GM21786 (cell line): Measurements from ENCODE around the gene TEX13D.
"Not testable (repeated sequence)": the region's sequence is repeated elsewhere in the genome, so short reads cannot be mapped to it uniquely, and the experiment has no call there.

Experiments used
- ATAC-seq: cut with Tn5 transposase; IDR thresholded peaks from one replicate; pipeline ENCODE4 v1.9.1; 2021; ENCODE audit not compliant: unreplicated experiment

TEX13D gene

GRCh38 chrX:124332481-124333424 is at the start of gene TEX13D:
TEX13D (plus strand) TSS chrX:124332660; CDS start chrX:124332918, 258 bp downstream.
- ATAC-seq: no peak

- ATAC-seq: no peak
These were observed 43.0 kb upstream of the TEX13D start for GRCh38 chrX:124289443-124289842.

- no peak for ATAC-seq
These were observed 38.6 kb upstream of the TEX13D start for GRCh38 chrX:124293810-124294209.

GRCh38 chrX:124299323-124299722 is 33.1 kb upstream of the TEX13D start:
- not testable (repeated sequence) for ATAC-seq

- ATAC-seq: no peak
These were observed 32.1 kb upstream of the TEX13D start for GRCh38 chrX:124300405-124300804.

GRCh38 chrX:124307253-124307907 is 25.1 kb upstream of the TEX13D start:
- ATAC-seq: no peak

- ATAC-seq: no peak
These were observed 6.7 kb upstream of the TEX13D start for GRCh38 chrX:124325732-124326131.

GRCh38 chrX:124328765-124329164 is 3.7 kb upstream of the TEX13D start:
- ATAC-seq: no peak

GRCh38 chrX:124333862-124334261 is 1.4 kb downstream of the TEX13D start:
- ATAC-seq: peak; percentile 53

GRCh38 chrX:124334555-124334954 is 2.1 kb downstream of the TEX13D start:
- ATAC-seq: not testable (repeated sequence)

- ATAC-seq: no peak
These were observed 3.1 kb downstream of the TEX13D start for GRCh38 chrX:124335598-124335997.

GRCh38 chrX:124337916-124338315 is 5.5 kb downstream of the TEX13D start:
- ATAC-seq: no peak

GRCh38 chrX:124338733-124339514 is 6.5 kb downstream of the TEX13D start:
- ATAC-seq: no peak

- no peak for ATAC-seq
These were observed 9.1 kb downstream of the TEX13D start for GRCh38 chrX:124341396-124342132.

- no peak for ATAC-seq
These were observed 9.9 kb downstream of the TEX13D start for GRCh38 chrX:124342174-124342867.

- no peak for ATAC-seq
These were observed 10.6 kb downstream of the TEX13D start for GRCh38 chrX:124343016-124343415.

- no peak for ATAC-seq
These were observed 11.8 kb downstream of the TEX13D start for GRCh38 chrX:124344246-124344645.

GRCh38 chrX:124346117-124346876 is 13.8 kb downstream of the TEX13D start, which contains the start of gene SH2D1A:
SH2D1A (plus strand) TSS chrX:124346563; CDS start chrX:124346643, 80 bp downstream.
- no peak for ATAC-seq

- no peak for ATAC-seq
These were observed 14.4 kb downstream of the TEX13D start for GRCh38 chrX:124346877-124347241.
